ENCODE measurements around the gene SPATA21.

DNA sequence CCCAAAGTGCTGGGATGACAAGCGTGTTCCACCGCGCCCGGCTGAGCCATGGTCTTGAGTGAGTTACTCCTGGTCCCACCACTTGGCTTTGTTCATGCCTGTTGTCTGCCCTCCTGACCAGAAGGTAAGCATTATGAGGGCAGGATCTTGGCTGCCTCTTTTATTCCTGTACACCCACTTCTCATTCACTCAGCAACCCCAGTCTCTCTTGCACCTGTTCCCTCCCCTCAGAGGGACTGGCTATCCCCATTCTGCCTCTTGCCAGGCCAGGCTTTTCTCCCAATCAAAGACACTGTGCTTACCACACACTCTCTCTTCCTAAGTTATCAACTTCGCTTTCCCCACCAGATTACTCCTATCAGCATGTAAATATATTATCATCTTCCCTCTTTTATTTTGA lies 26.4 kb downstream of the SPATA21 start:
- no peak for TF ChIP-seq JUN (CRISPR knock-in tag; IDR thresholded peaks at IDR 0.05)
- TF ChIP-seq, protein P1, sequence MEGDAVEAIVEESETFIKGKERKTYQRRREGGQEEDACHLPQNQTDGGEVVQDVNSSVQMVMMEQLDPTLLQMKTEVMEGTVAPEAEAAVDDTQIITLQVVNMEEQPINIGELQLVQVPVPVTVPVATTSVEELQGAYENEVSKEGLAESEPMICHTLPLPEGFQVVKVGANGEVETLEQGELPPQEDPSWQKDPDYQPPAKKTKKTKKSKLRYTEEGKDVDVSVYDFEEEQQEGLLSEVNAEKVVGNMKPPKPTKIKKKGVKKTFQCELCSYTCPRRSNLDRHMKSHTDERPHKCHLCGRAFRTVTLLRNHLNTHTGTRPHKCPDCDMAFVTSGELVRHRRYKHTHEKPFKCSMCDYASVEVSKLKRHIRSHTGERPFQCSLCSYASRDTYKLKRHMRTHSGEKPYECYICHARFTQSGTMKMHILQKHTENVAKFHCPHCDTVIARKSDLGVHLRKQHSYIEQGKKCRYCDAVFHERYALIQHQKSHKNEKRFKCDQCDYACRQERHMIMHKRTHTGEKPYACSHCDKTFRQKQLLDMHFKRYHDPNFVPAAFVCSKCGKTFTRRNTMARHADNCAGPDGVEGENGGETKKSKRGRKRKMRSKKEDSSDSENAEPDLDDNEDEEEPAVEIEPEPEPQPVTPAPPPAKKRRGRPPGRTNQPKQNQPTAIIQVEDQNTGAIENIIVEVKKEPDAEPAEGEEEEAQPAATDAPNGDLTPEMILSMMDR (IDR thresholded peaks at IDR 0.05), result no peak
- TF ChIP-seq, protein P2, sequence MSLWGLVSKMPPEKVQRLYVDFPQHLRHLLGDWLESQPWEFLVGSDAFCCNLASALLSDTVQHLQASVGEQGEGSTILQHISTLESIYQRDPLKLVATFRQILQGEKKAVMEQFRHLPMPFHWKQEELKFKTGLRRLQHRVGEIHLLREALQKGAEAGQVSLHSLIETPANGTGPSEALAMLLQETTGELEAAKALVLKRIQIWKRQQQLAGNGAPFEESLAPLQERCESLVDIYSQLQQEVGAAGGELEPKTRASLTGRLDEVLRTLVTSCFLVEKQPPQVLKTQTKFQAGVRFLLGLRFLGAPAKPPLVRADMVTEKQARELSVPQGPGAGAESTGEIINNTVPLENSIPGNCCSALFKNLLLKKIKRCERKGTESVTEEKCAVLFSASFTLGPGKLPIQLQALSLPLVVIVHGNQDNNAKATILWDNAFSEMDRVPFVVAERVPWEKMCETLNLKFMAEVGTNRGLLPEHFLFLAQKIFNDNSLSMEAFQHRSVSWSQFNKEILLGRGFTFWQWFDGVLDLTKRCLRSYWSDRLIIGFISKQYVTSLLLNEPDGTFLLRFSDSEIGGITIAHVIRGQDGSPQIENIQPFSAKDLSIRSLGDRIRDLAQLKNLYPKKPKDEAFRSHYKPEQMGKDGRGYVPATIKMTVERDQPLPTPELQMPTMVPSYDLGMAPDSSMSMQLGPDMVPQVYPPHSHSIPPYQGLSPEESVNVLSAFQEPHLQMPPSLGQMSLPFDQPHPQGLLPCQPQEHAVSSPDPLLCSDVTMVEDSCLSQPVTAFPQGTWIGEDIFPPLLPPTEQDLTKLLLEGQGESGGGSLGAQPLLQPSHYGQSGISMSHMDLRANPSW (CRISPR knock-in tag; conservative IDR thresholded peaks at IDR 0.05; ENCODE audit: low read depth), result no peak
- TF ChIP-seq, protein P3, sequence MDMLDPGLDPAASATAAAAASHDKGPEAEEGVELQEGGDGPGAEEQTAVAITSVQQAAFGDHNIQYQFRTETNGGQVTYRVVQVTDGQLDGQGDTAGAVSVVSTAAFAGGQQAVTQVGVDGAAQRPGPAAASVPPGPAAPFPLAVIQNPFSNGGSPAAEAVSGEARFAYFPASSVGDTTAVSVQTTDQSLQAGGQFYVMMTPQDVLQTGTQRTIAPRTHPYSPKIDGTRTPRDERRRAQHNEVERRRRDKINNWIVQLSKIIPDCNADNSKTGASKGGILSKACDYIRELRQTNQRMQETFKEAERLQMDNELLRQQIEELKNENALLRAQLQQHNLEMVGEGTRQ (CRISPR knock-in tag; IDR thresholded peaks at IDR 0.05), result no peak
- TF ChIP-seq, protein P4, sequence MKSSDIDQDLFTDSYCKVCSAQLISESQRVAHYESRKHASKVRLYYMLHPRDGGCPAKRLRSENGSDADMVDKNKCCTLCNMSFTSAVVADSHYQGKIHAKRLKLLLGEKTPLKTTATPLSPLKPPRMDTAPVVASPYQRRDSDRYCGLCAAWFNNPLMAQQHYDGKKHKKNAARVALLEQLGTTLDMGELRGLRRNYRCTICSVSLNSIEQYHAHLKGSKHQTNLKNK (CRISPR knock-in tag; IDR thresholded peaks at IDR 0.05), result no peak
- no peak for TF ChIP-seq CREM (CRISPR knock-in tag; IDR thresholded peaks at IDR 0.05)
- TF ChIP-seq ZNF263 (CRISPR knock-in tag; IDR thresholded peaks at IDR 0.05; ENCODE audit: low read depth), result no peak
- TF ChIP-seq, protein P5, sequence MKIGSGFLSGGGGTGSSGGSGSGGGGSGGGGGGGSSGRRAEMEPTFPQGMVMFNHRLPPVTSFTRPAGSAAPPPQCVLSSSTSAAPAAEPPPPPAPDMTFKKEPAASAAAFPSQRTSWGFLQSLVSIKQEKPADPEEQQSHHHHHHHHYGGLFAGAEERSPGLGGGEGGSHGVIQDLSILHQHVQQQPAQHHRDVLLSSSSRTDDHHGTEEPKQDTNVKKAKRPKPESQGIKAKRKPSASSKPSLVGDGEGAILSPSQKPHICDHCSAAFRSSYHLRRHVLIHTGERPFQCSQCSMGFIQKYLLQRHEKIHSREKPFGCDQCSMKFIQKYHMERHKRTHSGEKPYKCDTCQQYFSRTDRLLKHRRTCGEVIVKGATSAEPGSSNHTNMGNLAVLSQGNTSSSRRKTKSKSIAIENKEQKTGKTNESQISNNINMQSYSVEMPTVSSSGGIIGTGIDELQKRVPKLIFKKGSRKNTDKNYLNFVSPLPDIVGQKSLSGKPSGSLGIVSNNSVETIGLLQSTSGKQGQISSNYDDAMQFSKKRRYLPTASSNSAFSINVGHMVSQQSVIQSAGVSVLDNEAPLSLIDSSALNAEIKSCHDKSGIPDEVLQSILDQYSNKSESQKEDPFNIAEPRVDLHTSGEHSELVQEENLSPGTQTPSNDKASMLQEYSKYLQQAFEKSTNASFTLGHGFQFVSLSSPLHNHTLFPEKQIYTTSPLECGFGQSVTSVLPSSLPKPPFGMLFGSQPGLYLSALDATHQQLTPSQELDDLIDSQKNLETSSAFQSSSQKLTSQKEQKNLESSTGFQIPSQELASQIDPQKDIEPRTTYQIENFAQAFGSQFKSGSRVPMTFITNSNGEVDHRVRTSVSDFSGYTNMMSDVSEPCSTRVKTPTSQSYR (CRISPR knock-in tag; IDR thresholded peaks at IDR 0.05), result no peak
- TF ChIP-seq ESRRA (CRISPR knock-in tag; IDR thresholded peaks at IDR 0.05; ENCODE audit: borderline replicate concordance), result no peak
- TF ChIP-seq, protein P6, sequence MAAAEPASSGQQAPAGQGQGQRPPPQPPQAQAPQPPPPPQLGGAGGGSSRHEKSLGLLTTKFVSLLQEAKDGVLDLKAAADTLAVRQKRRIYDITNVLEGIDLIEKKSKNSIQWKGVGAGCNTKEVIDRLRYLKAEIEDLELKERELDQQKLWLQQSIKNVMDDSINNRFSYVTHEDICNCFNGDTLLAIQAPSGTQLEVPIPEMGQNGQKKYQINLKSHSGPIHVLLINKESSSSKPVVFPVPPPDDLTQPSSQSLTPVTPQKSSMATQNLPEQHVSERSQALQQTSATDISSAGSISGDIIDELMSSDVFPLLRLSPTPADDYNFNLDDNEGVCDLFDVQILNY (CRISPR knock-in tag; IDR thresholded peaks at IDR 0.05), result no peak
- no peak for TF ChIP-seq NR2C2 (CRISPR knock-in tag; IDR thresholded peaks at IDR 0.05)

All from WTC11 (cell line).